Astrocyte of the cerebellum (primary cell): ENCODE measurements around the gene GPC2.

Source experiments
- DNase-seq: peaks from one replicate; pipeline ENCODE4 v3.0.0-alpha.2; 2011; ENCODE audit warnings: low read depth
- H3K4me3 ChIP-seq: 2 replicates; pipeline ENCODE4 v1.5.1; 2011; ENCODE audit warnings: mild to moderate bottlenecking, low read depth, low read length, moderate library complexity
- CTCF ChIP-seq: IDR thresholded peaks from 2 replicates; pipeline ENCODE4 v1.5.1; 2012; ENCODE audit warnings: low read length, low read depth, moderate library complexity, mild to moderate bottlenecking; ENCODE audit errors: missing control alignments
- in situ Hi-C: cut with HindIII; loops from 2 replicates; pipeline ENCODE4 v1.10.0; 2017; ENCODE audit warnings: low sequenced_read_pairs

GPC2 gene

GRCh38 chr7:100170101-100170897 is 6.9 kb downstream of the GPC2 start:
- TF ChIP-seq CTCF: no peak
- in situ Hi-C loops: no loop called here
- DNase-seq: no peak
- no peak overlapping the region for H3K4me3 ChIP-seq

- in situ Hi-C loops: no loop called here
- H3K4me3 ChIP-seq: no peak overlapping the region
- DNase-seq: no peak
- no peak for TF ChIP-seq CTCF
These were observed 7.9 kb downstream of the GPC2 start for GRCh38 chr7:100169147-100169850.

- in situ Hi-C loops: no loop called here
- TF ChIP-seq CTCF: no peak
- no peak for DNase-seq
- peak overlapping the region; percentile 34 for H3K4me3 ChIP-seq
These were observed 9.3 kb downstream of the GPC2 start for GRCh38 chr7:100167912-100168323.

GRCh38 chr7:100166970-100167911 is 9.9 kb downstream of the GPC2 start:
- in situ Hi-C loops: no loop called here
- no peak for DNase-seq

GRCh38 chr7:100166317-100166940 is 10.8 kb downstream of the GPC2 start:
- in situ Hi-C loops: no loop called here
- no peak overlapping the region for H3K4me3 ChIP-seq
- no peak for DNase-seq
- no peak for TF ChIP-seq CTCF

More at GRCh38 chr7:100166970-100167911, 9.9 kb downstream of the GPC2 start:
- no peak for TF ChIP-seq CTCF
- peak overlapping the region; percentile 34 for H3K4me3 ChIP-seq

GRCh38 chr7:100163871-100164270 is 13.3 kb downstream of the GPC2 start:
- TF ChIP-seq CTCF: no peak
- in situ Hi-C loops: no loop called here
- no peak overlapping the region for H3K4me3 ChIP-seq

More at GRCh38 chr7:100163871-100164270, 13.3 kb downstream of the GPC2 start:
- no peak for DNase-seq
